GM18498 (cell line): Measurements from ENCODE around the gene LAMP5.

ENCODE experiments used
- ATAC-seq: cut with Tn5 transposase; IDR thresholded peaks from one replicate; pipeline ENCODE4 v1.9.1; 2021; ENCODE audit warnings: mild to moderate bottlenecking, moderate library complexity; ENCODE audit not compliant: unreplicated experiment

Gene LAMP5, protein sequence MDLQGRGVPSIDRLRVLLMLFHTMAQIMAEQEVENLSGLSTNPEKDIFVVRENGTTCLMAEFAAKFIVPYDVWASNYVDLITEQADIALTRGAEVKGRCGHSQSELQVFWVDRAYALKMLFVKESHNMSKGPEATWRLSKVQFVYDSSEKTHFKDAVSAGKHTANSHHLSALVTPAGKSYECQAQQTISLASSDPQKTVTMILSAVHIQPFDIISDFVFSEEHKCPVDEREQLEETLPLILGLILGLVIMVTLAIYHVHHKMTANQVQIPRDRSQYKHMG

DNA sequence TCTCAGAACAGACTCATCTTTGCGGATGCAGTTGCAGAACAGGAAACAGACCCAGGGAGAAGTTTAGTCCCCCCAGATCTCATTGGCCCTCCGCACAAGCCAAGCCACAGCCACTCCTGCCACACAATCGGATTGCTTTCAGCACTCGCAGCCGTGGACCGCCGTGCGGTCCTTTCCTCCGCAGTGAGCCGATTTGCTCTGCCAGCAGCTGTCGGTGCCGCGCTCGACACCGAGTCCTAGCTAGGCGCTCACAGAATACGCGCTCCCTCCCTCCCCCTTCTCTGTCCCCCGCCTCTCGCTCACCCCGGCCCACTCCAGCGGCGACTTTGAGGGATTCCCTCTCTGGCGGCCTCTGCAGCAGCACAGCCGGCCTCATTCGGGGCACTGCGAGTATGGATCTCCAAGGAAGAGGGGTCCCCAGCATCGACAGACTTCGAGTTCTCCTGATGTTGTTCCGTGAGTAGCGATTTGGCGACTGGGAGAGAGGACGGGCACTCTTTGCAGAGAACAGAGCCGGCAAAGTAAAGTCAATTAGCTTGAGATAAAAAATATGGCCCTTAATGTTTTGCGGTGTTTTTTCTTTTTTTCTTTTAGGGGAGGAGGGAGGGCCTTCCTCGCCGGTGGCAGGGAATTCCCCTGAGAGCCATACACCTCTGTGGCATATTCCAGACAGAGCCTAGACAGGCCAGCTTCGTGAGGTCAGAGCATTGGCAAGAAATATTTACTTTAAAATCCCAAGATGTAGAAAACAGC, at the start of gene LAMP5:
Gene LAMP5, plus strand, starts transcription at position 130 of the 753 bp plus-strand sequence. Its CDS starts 263 bp downstream, at position 393.
- peak; percentile 42 for ATAC-seq

GRCh38 chr20:9467995-9468394, 46.4 kb upstream of the LAMP5 start:
- no peak for ATAC-seq

DNA sequence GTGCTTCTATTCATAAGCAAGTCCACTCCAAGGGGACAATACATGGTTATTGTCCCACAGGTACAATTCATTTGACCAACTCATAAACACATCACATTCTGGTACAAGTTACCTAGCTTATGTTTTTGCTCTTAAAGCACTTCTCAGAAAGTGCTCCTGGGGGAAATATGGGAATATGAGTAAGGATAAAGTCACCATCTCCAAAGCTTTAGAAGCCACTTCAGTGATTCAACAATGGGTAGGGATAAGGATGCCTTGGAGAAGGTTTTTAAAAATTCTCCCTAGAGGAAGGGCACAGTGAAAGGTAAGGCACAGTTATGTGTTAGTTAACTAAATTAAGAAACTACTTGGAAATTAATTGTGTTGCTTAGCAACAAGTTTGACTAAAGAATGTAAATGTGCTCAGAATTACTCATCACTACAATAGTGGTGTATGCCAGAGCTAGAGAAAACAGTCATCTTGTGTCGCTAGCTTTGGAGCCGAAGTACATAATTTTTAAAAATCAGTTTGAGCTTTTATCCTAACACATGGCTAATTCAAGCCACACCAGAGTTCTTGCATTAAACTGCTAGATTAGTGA, 39.5 kb upstream of the LAMP5 start:
- no peak for ATAC-seq

DNA sequence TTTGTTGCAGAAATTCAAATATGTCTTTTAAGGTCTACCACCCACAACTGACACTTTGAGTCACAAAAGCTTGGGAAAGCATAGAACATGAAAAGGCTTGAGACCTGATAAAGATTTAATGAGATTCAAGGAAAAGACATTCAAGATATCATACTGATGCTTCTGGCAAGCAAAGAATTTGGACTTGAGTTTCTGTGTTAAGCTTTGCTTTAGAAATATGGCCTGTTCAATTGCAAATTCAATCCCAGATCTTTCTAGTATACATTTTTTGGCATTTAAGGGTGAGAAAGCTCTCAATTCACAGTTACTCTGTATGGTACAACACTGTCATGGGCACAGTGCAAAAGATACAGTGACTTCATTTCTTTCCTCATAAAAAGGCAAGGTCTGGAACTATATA, 38.9 kb upstream of the LAMP5 start:
- ATAC-seq = no peak

DNA sequence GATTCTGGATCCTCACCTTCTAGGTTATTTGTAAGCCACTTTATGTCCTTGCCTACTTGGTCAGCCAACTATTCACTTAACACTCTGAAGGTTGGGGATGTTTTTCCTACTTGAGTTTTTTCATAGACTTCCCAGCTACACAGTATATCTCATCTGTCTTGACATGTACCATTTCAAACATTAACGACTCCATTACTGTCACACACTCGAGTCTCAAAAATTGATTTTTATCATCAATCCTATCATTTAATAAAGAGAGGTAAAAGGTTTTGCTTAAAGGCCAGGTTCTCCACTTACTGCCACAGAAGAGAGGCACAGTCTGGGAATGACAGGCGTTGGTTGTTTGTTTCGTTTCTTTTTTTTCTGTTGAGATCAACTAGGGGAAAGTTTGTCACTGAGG, 38.2 kb upstream of the LAMP5 start:
- no peak for ATAC-seq

DNA sequence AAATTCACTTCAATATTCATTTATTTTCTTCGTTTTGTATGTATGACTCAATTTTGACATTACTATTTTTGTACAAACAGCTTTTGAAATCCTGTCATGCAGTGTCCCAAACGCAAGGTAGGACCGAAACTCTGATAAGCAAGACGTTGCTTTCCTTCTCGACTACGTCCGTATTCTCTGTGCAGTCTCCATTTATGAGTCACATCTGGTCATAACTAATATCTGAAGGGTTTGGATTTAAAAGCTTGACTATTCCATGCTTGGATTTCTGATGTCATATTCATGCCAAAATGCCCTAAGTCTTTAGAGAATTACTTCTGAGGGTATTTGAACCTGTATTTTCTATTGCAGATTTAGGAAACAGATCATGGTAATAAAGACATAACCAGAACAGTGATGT, 37.8 kb upstream of the LAMP5 start:
- no peak for ATAC-seq

- no peak for ATAC-seq
These were observed 35.6 kb upstream of the LAMP5 start for GRCh38 chr20:9478771-9479170.

DNA sequence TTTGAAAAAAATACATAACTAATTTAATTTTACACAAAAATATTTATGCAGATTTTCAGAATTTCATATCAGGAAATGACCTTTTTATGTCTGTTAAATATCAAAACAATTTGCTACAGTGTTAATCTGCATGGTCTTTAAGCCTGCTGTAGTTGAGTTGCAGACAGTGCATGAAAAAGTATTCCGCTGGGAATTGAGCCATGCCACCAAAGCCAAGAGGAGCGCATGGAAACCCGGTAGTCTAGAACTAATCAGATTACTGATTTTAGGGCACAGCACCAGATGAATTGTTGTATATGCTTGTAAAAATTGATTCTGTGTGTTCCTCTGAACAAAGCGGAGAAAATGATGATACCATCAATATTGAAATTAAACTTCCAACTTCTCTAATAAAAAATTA, 34.3 kb upstream of the LAMP5 start:
- no peak for ATAC-seq

DNA sequence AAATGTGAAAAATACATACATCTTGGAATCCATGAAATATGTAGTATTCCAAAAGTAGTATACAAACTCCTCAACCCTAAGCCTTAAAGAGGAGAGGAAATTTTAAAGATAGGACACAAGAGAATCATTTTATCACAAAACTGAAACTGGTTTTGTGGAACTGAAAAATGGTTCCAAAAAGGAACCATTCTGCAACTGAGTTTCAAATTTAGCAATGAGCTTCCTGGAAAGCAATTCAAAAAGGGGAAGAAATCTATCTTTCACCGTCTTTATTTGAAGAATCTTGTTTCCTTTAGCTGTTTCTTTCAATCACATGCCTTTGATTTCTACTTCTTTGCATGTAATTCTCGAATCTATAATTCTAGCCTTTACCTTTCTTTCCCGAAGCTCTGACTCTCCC, 32.2 kb upstream of the LAMP5 start:
- no peak for ATAC-seq

DNA sequence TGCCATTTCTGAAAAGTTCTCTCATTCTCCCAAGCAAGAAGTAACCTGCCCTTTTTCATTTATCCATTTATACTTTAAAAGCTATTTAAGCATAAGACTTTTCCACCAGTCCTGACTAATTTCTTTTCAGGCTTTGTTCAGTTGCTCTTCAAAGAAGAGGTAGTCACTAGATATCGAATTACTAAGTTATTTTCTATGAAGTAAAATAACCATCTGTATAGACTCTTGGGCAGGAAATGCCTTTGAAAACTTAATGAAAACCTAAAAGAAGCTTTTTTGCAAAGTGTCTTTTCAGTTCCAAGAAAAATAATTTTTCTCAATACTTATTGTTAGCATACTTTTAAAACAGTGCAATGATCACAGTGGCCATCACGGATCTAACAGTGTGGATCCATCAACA, 31.3 kb upstream of the LAMP5 start:
- no peak for ATAC-seq

DNA sequence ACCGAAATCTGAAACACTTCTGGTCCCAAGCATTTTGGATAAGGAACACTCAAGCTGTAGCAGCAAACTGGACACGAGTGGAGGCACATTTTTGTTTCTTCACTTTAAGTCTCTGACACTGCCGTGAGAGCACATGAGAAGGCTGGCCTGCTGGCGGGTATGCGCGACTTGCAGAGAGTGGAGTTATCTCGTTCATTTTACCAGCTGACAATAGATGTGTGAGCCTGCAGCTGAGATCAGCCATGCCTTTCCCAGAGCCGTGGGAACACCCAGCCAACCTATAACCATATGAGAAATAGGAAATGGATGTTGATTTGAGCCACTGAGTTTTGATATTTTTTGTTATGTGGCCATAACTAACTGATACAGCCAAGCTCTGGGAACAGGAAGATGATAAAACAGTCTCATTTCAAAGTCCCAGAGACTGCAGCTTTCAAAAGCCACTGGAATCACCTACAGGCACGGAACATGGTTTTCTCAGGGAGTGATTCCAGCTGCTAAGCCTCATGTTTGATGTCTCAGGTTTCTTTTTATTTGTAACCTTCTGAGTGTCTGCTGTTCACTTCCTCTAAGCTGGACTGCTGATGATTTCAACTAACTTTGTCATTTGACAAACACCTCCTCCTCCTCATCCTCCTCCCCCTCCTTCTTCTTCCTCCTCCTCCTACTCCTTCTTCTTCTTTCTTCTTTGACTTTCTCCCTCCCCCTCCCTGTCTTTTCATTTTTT, 28.6 kb upstream of the LAMP5 start:
- ATAC-seq = no peak

DNA sequence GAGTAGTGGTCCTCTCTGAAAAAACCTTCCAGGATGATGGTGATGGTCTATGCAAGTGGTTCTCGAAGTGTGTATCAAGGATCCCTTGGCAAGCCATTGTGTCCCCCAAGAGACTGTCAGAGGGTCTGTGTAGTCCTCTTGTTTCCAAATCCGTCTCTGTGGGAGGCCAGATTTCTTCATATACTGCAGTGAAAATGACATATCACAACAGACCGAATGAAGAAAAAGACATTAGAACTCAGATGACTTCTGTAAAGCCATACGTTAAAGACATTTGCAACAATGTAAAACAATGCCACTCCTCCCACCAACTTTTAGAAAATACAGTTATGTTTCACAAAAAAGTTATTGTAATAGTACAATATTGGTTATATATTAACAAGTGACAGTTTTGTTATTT, 27.2 kb upstream of the LAMP5 start:
- ATAC-seq = no peak

DNA sequence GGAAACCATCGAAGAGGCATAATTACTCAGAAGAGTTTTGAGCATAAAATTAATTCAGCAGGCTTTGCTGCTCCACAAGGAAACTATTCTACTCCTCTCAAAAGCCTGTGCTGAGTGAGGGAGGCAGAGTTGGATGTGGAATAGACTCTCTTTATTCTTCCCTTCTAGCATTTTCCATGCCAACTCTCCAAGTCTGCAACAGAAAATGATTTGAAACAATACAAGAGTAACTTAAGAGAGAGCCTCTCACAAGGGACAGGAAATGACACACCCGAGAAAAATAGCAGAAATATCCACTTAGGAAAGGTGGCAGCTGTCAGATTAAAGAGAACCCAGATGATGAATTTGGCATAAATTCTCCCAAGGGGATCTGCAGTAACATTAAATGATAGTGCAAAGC, 26.3 kb upstream of the LAMP5 start:
- ATAC-seq = no peak

- no peak for ATAC-seq
These were observed 24.2 kb upstream of the LAMP5 start for GRCh38 chr20:9490161-9490560.

DNA sequence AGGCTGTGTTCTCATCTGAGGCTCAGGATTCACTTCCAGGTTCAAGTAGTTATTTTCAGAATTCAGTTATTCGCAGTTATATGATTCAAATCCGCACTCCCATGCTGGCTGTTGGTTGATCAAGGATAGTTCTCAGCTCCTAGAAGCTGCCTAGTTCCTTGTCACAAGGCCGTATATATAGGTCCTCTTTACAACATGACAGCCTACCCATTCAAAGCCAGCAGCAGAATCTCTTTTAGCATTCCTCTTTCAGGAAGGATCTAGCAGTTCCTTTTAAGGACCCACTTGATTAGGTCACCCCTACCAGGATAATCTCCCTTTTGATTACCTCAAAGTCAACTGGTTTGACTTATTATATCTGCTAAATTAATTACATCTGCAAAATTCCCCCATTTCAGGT, 23.8 kb upstream of the LAMP5 start:
- no peak for ATAC-seq

GRCh38 chr20:9491324-9491723, 23.1 kb upstream of the LAMP5 start:
- ATAC-seq = no peak

DNA sequence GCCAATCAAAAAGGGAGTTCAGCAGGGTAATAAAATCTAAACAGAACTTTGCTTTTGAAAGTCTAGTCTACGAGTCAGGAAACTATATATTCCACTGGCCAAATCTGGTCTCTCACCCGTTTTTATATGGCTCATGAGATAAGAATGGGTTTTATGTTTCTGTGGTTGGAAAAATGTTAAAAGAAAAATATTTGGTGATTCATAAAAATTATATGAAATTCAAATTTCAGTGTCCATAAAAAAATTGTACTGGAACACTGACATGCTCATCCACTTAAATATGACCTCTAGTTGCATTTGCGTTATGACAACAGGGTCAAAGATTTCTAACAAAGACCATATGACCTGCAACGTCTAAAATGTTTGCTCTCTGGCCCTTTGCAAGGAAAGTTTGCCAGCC, 22.3 kb upstream of the LAMP5 start:
- ATAC-seq = no peak

- no peak for ATAC-seq
These were observed 20.6 kb upstream of the LAMP5 start for GRCh38 chr20:9493803-9494202.

GRCh38 chr20:9495701-9496100, 18.7 kb upstream of the LAMP5 start:
- no peak for ATAC-seq

- no peak for ATAC-seq
These were observed 18.2 kb upstream of the LAMP5 start for GRCh38 chr20:9496155-9496554.

DNA sequence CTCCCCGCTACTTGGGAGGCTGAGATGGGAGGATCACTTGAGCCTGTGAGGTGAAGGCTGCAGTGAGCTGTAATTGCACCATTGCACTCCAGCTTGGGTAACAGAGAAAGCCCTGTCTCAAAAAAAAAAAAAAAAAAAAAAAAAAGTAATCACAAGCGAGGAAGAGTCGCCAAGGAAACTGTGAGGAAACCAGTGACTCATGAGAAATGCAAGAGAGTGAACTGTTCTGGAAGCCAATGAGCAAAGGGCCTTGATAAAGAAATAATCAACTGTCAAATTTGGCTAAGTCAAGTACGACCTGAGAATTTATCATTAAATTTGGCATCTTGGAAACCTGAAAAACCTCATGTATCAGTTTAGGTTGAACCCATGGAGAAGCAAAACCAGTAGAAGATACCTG, 16.1 kb upstream of the LAMP5 start:
- no peak for ATAC-seq
